Nephron (organoid): ENCODE results near the gene LNX2.

Experiments
- H3K27ac Mint-ChIP-seq, 3 experiments: 2 replicates each; pipeline ENCODE4 v1.8.0; 2020; ENCODE audit warnings: mixed read lengths in 3 of 3, mild to moderate bottlenecking in 2 of 3, moderate library complexity in 1 of 3
- H3K27me3 Mint-ChIP-seq: 2 replicates; pipeline ENCODE4 v1.8.0; 2021; ENCODE audit warnings: low read depth, mild to moderate bottlenecking, moderate library complexity, mixed read lengths
- H3K36me3 Mint-ChIP-seq: 2 replicates; pipeline ENCODE4 v1.8.0; 2020; ENCODE audit warnings: low read depth, mixed read lengths
- H3K4me1 Mint-ChIP-seq: 2 replicates; pipeline ENCODE4 v1.8.0; 2020; ENCODE audit warnings: mixed read lengths
- H3K4me3 Mint-ChIP-seq, 3 experiments: 2 replicates each; pipeline ENCODE4 v1.8.0; 2020; ENCODE audit warnings: mild to moderate bottlenecking in 3 of 3, mixed read lengths in 3 of 3, moderate library complexity in 2 of 3
- H3K9me3 Mint-ChIP-seq: 2 replicates; pipeline ENCODE4 v1.8.0; 2020; ENCODE audit warnings: mixed read lengths
- TF ChIP-seq, protein P1 (sequence below), 3 experiments: fragments of 200-600 bp; sonication (generic); IDR thresholded peaks; one replicate each; pipeline ENCODE4 v1.5.0; 2021; ENCODE audit warnings: antibody characterized with exemption in 3 of 3; ENCODE audit not compliant: unreplicated experiment in 3 of 3

The LNX2 gene

DNA sequence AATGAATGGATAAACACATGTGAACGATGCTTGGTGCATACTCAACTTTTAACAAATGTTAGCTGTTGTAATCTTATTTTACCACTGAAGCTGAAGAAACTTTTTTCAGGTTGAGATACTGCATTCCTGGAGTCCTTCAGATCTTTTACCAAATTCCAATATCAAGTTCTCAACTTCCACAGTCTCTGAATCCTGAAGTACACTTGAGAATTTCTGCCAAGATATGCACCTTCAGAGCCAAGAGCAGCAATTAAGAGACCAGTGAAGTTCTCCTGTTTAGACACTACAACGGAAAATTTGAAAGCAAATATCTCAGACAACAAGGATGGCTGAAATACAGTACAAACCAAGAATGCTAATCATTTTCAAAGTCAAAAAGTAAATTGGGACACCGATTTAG lies 85.3 kb downstream of the LNX2 start:
- Mint-ChIP-seq H3K4me1 (peaks cover 9% of the 10 kb centered on the region), H3K4me3 (no peak overlapping the region), H3K27me3 (peaks cover 8% of the 10 kb centered on the region), H3K9me3 (no peaks in the 10 kb centered on the region), H3K27ac (no peak overlapping the region), H3K36me3 (no peaks in the 10 kb centered on the region)
- TF ChIP-seq, protein P1, sequence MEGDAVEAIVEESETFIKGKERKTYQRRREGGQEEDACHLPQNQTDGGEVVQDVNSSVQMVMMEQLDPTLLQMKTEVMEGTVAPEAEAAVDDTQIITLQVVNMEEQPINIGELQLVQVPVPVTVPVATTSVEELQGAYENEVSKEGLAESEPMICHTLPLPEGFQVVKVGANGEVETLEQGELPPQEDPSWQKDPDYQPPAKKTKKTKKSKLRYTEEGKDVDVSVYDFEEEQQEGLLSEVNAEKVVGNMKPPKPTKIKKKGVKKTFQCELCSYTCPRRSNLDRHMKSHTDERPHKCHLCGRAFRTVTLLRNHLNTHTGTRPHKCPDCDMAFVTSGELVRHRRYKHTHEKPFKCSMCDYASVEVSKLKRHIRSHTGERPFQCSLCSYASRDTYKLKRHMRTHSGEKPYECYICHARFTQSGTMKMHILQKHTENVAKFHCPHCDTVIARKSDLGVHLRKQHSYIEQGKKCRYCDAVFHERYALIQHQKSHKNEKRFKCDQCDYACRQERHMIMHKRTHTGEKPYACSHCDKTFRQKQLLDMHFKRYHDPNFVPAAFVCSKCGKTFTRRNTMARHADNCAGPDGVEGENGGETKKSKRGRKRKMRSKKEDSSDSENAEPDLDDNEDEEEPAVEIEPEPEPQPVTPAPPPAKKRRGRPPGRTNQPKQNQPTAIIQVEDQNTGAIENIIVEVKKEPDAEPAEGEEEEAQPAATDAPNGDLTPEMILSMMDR (IDR thresholded peaks at IDR 0.05; ENCODE audit: unreplicated experiment in 3 of 3) = no peak

DNA sequence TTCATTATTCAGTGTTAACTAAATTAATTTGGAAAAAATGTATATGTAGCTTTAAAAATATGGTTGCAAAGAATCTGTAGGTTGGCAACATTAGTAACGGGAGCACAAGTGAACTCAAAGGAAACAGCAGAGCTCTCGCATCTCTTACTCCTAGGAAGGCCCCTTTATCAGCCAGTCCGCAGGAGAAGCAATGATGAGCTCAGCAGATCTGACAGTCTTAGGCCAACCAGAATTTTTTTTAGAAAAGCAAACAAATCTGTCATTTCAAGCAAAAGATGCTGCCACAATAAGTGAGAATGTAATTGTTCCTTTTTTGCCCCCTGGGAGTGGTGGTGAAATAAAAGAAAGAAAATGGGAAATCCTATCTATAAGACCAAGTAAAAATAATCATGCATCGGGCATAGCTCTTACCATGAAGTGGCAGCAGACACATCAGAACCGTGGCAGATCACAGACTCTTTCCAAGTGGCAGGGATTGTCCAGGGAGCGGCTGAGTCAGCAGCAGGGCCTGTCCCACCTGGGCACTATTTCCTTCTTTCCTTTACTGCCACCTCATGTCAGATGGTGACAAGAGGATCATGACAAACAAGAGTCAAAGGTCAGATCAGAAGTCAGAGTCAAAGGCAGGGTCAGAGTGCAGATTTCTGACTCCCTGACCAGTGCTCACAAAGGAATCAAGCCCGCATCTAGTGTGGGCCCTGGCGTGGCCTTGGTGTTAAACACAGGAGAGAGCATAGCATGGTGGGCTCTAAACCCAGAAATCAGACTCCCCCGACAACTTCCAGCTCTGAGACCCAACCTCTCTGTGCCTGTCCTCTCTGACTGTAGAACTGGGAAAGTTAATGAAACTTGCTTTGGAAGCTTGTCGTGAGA lies 86.0 kb downstream of the LNX2 start:
- Mint-ChIP-seq H3K4me1 (peaks cover 9% of the 10 kb centered on the region), H3K9me3 (no peaks in the 10 kb centered on the region), H3K4me3 (no peak overlapping the region), H3K27me3 (peaks cover 9% of the 10 kb centered on the region), H3K27ac (no peak overlapping the region), H3K36me3 (no peaks in the 10 kb centered on the region)
- TF ChIP-seq, protein P1 (IDR thresholded peaks at IDR 0.05; ENCODE audit: unreplicated experiment in 3 of 3) = no peak

DNA sequence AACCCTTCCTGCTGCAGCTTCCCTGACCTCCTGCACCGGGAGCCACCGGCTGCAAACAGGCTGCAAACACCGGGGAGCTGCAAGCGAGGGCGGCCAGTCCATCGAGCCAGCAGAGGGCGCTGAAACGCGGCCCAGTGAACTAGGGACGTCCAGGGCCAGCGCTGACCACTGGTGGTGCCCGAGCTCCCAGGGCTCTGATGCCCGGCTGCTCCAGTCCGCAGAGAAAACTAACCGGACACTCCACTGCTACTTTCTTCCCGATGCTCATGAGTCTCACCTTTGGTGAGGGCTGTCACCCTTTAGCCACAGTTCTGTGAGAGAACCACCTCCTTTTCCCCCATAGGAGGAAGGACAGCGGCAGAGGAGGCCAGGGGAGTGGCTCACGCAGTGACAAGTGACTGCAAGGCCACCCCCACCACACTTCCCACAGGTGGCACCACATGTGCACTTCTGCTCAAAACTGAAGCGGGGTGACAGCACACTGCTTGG lies 87.1 kb downstream of the LNX2 start:
- Mint-ChIP-seq H3K4me1 (peaks cover 9% of the 10 kb centered on the region), H3K36me3 (no peaks in the 10 kb centered on the region), H3K4me3 (peak overlapping the region; percentile 3 to 56 (median 36)), H3K27ac (peak overlapping the region in 1 of 3 experiments; percentile 41), H3K9me3 (no peaks in the 10 kb centered on the region), H3K27me3 (peaks cover 12% of the 10 kb centered on the region)
- TF ChIP-seq, protein P1 (IDR thresholded peaks at IDR 0.05; ENCODE audit: unreplicated experiment in 3 of 3) = peak; percentile 91 to 95 (median 95)

DNA sequence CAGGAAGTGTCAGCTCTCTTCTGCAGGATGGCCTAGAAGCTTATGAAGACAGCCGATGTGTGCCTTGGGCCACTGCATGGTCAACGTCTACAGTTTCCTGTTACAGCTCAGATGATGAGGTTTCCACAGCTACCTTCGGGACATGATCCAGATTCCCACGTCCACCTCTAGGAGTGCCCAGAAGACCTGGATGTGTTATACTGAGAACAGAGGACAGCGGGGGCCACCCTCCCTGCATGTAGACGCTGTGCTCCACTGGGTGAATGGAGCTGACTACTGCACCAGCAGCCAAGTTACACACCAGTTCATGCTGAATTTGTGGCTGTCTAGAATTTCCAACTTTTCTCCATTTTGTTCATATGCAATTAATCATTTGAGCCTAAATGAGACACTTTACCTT lies 91.4 kb downstream of the LNX2 start:
- Mint-ChIP-seq H3K27me3 (peaks cover 7% of the 10 kb centered on the region), H3K36me3 (no peaks in the 10 kb centered on the region), H3K27ac (no peak overlapping the region), H3K4me1 (peaks cover 9% of the 10 kb centered on the region), H3K4me3 (no peak overlapping the region), H3K9me3 (no peaks in the 10 kb centered on the region)
- TF ChIP-seq, protein P1 (IDR thresholded peaks at IDR 0.05; ENCODE audit: unreplicated experiment in 3 of 3) = no peak

DNA sequence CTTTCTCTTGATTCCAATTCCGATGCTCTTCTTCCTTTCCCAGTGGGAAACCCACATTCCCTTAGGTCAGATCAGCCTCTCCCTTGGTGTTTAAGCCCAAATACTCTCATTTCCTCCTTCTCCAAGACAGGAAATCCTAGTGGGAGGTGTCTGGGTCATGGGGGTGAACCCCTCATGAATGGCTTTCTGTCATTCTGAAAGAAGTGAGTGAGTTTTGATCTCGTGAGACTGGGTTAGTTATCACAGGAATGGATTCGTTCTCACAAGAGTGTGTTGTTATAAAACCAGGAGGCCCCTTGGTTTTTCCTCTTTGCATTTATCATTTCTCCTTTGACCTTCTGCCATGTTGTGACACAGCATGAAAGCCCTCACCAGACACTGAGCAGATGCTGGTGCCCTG lies 93.8 kb downstream of the LNX2 start:
- TF ChIP-seq, protein P1 (IDR thresholded peaks at IDR 0.05; ENCODE audit: unreplicated experiment in 3 of 3) = no peak
- H3K4me1 Mint-ChIP-seq = peaks cover 6% of the 10 kb centered on the region
- no peaks in the 10 kb centered on the region for H3K9me3 Mint-ChIP-seq
- H3K27me3 Mint-ChIP-seq = peaks cover 20% of the 10 kb centered on the region
- H3K4me3 Mint-ChIP-seq = no peak overlapping the region
- no peak overlapping the region for H3K27ac Mint-ChIP-seq
- H3K36me3 Mint-ChIP-seq = no peaks in the 10 kb centered on the region
